Type B pancreatic cell (in vitro differentiated cells): ENCODE measurements around the gene KCNMB1. TPM values are rescaled to one million over a fixed set of nuclear protein-coding genes. Genes with fewer than 3 reads are reported as not detected.

Experiments used
- DNase-seq: peaks from one replicate; pipeline ENCODE4 v3.0.0; 2021; ENCODE audit warnings: mixed read lengths; ENCODE audit not compliant: unreplicated experiment; ENCODE audit errors: extremely low spot score
- H3K27ac Mint-ChIP-seq: 2 replicates; pipeline ENCODE4 v1.8.0; 2021; ENCODE audit warnings: mild to moderate bottlenecking, mixed read lengths
- H3K27me3 Mint-ChIP-seq: 2 replicates; pipeline ENCODE4 v1.8.0; 2021; ENCODE audit warnings: mixed read lengths
- H3K36me3 Mint-ChIP-seq: 2 replicates; pipeline ENCODE4 v1.8.0; 2021; ENCODE audit warnings: mixed read lengths
- H3K4me1 Mint-ChIP-seq: one replicate; pipeline ENCODE4 v1.8.0; 2021; ENCODE audit warnings: mixed read lengths; ENCODE audit not compliant: unreplicated experiment
- H3K4me3 Mint-ChIP-seq: 2 replicates; pipeline ENCODE4 v1.8.0; 2021; ENCODE audit warnings: mild to moderate bottlenecking, mixed read lengths
- H3K9me3 Mint-ChIP-seq: 2 replicates; pipeline ENCODE4 v1.8.0; 2021; ENCODE audit warnings: mixed read lengths
- total RNA-seq: library from RNA; stranded (reverse); gene quantifications from 2 replicates; pipeline ENCODE4 v1.2.1, GENCODE V29; 2021; ENCODE audit warnings: low replicate concordance
- TF ChIP-seq, protein P1 (sequence below): fragments of 200-600 bp; sonication (generic); conservative IDR thresholded peaks from 2 replicates; pipeline ENCODE4 v1.5.0; 2021; ENCODE audit warnings: antibody characterized with exemption, mild to moderate bottlenecking

Gene KCNMB1
- total RNA-seq, 1 donor from 2014 or later, result 0.34 TPM

DNA sequence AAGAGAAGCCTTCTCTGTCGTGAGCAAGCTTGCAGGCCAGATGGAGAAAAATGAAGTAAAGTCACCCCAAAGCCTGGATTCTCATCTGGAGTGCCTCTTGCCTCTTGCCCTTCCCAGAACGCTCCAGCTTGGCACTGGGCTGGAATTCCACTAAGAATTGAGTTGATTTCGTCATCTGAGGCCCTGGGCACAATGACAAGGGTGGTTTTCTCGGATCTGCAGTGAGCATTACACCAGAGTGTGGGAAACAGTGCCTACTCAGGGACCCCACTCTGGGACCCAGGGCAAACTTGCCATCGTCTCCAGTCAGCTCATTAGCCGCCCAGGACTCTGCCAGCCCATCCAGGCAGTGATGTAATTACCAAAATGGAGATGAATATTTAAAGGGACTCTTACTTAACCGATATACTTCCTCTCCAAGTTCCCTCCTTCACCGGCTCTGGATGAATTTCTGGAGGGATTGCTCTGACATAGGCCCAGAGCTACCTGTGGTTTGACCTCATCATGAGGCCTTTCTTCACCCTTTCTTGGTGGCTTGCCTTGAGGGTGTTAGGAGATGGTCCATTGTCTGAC lies 46.9 kb downstream of the KCNMB1 start:
- peaks cover 12% of the 10 kb centered on the region for H3K27me3 Mint-ChIP-seq
- H3K27ac Mint-ChIP-seq, result no peak overlapping the region
- TF ChIP-seq, protein P1, sequence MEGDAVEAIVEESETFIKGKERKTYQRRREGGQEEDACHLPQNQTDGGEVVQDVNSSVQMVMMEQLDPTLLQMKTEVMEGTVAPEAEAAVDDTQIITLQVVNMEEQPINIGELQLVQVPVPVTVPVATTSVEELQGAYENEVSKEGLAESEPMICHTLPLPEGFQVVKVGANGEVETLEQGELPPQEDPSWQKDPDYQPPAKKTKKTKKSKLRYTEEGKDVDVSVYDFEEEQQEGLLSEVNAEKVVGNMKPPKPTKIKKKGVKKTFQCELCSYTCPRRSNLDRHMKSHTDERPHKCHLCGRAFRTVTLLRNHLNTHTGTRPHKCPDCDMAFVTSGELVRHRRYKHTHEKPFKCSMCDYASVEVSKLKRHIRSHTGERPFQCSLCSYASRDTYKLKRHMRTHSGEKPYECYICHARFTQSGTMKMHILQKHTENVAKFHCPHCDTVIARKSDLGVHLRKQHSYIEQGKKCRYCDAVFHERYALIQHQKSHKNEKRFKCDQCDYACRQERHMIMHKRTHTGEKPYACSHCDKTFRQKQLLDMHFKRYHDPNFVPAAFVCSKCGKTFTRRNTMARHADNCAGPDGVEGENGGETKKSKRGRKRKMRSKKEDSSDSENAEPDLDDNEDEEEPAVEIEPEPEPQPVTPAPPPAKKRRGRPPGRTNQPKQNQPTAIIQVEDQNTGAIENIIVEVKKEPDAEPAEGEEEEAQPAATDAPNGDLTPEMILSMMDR, result no peak
- H3K4me1 Mint-ChIP-seq, result peaks cover 28% of the 10 kb centered on the region
- H3K36me3 Mint-ChIP-seq, result peaks cover 5% of the 10 kb centered on the region
- DNase-seq, result no peak
- H3K9me3 Mint-ChIP-seq, result peaks cover 7% of the 10 kb centered on the region
- no peak overlapping the region for H3K4me3 Mint-ChIP-seq

DNA sequence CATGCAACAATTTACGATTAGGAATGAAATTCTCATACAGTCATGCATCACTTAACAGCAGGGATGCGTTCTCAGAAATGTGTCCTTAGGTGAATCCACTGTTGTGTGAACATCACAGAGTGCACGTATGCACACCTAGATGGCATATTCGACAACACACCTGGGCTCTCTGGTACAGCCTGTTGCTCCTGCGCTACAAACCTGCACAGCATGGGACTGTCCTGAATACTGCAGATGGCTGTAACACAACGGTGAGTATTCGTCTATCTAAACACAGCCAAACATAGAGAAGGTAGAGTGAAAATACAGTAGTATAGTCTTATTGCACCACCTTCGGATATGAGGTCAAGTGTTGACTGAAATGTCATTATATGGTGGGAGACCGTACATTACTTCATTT lies 47.6 kb downstream of the KCNMB1 start:
- Mint-ChIP-seq H3K27ac (no peak overlapping the region), H3K9me3 (peaks cover 7% of the 10 kb centered on the region), H3K27me3 (peaks cover 16% of the 10 kb centered on the region), H3K4me1 (peaks cover 33% of the 10 kb centered on the region), H3K36me3 (peaks cover 5% of the 10 kb centered on the region), H3K4me3 (no peak overlapping the region)
- DNase-seq, result no peak
- TF ChIP-seq, protein P1, result no peak

DNA sequence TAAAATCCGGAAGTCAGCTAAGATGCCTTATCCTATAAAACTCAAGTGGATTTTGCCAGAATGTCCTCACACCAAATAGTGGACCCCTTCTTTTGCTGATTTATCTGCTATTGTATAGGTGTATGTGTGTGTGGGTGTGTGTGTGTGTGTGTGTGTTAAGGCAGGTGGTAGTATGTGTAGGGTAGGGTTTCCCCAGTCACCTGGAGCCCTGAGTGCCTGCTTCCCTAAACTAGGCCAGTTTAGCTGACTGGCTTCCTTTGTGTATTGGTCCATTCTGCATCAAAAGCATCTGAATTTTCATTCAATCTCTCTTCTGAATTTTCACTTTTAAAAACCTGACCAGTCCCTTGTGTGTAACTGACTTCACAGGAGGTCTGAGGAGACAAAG lies 49.4 kb downstream of the KCNMB1 start:
- Mint-ChIP-seq H3K27ac (no peak overlapping the region), H3K36me3 (peaks cover 5% of the 10 kb centered on the region), H3K4me3 (no peak overlapping the region), H3K4me1 (peaks cover 35% of the 10 kb centered on the region), H3K27me3 (peaks cover 21% of the 10 kb centered on the region), H3K9me3 (peaks cover 6% of the 10 kb centered on the region)
- TF ChIP-seq, protein P1, result no peak
- no peak for DNase-seq

DNA sequence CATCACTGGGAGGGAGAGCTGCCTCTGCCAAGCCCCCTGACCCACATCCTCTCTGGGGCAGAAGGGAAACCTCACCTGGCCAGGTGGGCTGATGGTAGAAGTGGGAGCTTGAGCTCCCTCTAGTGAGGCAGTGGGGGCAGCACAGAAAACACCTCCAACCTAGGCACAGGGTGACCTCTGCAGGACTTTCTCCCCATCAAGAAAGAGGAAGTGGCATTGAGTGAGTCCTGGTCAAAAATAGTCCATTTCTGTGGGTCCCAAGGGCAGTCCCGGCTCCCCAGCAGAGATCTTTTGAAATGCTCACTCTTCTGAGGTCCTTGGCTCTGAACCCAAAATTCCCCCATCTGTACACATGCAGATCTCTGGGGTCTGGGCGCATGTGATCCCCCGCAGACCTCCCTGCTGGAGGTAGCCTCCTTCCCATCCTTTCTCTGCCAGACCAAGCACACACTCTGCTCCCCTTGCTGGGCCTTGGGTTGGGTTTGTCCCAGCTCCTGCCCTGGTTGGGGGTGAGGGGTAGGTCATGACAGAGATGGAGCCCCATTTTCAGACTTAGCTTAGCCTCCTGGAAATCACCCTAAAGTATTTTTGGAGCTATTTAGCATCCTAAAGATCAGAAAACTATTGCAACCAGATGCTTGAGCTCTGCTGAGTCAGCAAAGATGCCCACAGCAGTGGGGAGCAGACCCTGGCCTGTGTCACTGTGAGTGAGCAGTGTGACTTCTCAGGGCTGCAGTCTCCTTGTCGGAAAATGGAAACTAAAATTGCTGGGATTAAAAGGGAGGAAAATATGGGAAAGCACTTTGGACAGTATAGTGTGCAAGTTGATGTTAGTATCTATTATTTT lies 50.0 kb downstream of the KCNMB1 start:
- TF ChIP-seq, protein P1, result no peak
- peaks cover 20% of the 10 kb centered on the region for H3K27me3 Mint-ChIP-seq
- DNase-seq, result no peak
- no peak overlapping the region for H3K4me3 Mint-ChIP-seq
- no peaks in the 10 kb centered on the region for H3K36me3 Mint-ChIP-seq
- H3K9me3 Mint-ChIP-seq, result no peaks in the 10 kb centered on the region
- no peak overlapping the region for H3K27ac Mint-ChIP-seq
- H3K4me1 Mint-ChIP-seq, result peaks cover 35% of the 10 kb centered on the region

DNA sequence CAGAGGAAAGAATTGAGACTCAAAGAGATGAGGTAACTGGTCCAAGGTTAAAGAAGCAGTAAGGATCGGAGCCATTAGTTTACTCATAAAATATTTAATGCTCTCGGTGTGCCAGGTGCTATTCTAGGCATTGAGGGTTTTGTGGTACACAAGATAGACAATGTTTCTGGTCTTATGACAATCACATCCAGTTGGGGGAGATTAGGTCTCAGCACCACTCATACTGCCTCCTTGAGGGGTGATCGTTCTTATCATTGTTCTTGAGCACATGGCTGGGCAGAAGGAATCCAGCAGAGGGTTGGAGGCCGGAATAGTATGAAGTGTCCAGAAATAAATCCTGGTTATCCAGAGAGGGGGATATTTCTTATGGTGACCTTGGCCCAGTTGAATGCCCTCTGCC lies 50.9 kb downstream of the KCNMB1 start:
- H3K4me1 Mint-ChIP-seq, result peaks cover 38% of the 10 kb centered on the region

More for the DNA sequence above, 50.9 kb downstream of the KCNMB1 start:
- Mint-ChIP-seq H3K36me3 (no peaks in the 10 kb centered on the region), H3K27ac (no peak overlapping the region), H3K9me3 (no peaks in the 10 kb centered on the region), H3K4me3 (no peak overlapping the region), H3K27me3 (peaks cover 22% of the 10 kb centered on the region)
- TF ChIP-seq, protein P1, result no peak
- no peak for DNase-seq
